ENCODE data around the gene ALK. TPM values are rescaled to one million over a fixed set of nuclear protein-coding genes. Genes with fewer than 3 reads are reported as not detected.

ALK gene
- total RNA-seq, 4 donors from 2014 or later, result 0.06 to 4.1 TPM; not detected in 2

GRCh38 chr2:29443151-29443550 is 478.2 kb downstream of the ALK start:
- Histone ChIP-seq H3K27ac (no peak overlapping the region), H3K4me3 (no peak overlapping the region), H3K9me3 (no peaks in the 10 kb centered on the region), H3K36me3 (no peaks in the 10 kb centered on the region), H3K4me1 (no peaks in the 10 kb centered on the region), H3K27me3 (no peaks in the 10 kb centered on the region)
- TF ChIP-seq CTCF (IDR thresholded peaks at IDR 0.05) (no peak), POLR2A (IDR thresholded peaks at IDR 0.05) (no peak)
- intact Hi-C loops (cut with DNase I; ENCODE audit: low total_unique reads), result no loop called here
- no peak for DNase-seq

- no peak for DNase-seq
- no peaks in the 10 kb centered on the region for H3K36me3 ChIP-seq
- no peaks in the 10 kb centered on the region for H3K4me1 ChIP-seq
- no peaks in the 10 kb centered on the region for H3K9me3 ChIP-seq
- no peaks in the 10 kb centered on the region for H3K27me3 ChIP-seq
- H3K27ac ChIP-seq, result no peak overlapping the region
- no peak overlapping the region for H3K4me3 ChIP-seq
- intact Hi-C loops (cut with DNase I; ENCODE audit: low total_unique reads), result no loop called here
- no peak for TF ChIP-seq CTCF (IDR thresholded peaks at IDR 0.05)
- TF ChIP-seq POLR2A (IDR thresholded peaks at IDR 0.05), result no peak
Measured at GRCh38 chr2:29440921-29441623, 480.3 kb downstream of the ALK start.

DNA sequence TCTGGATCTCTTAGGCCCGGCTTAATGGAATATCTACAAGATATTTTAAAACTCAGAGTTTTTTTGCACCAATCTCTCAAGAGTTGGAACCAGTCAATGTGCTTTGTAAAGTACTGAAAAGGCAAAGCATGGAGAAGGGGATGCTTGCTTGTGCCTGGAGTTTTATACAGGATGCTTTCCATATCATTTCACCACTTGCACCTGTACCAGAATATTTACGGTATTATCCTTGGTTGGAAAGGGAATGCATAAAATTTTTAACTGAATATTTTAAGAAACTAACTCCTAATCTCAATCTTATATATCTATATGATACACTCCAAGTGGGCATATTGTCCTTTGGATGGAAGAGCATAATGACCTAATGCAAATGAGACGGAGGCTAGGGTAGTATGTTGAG is 487.5 kb downstream of the ALK start:
- H3K27me3 ChIP-seq, result no peaks in the 10 kb centered on the region
- no peak overlapping the region for H3K27ac ChIP-seq
- H3K4me3 ChIP-seq, result no peak overlapping the region
- no peaks in the 10 kb centered on the region for H3K4me1 ChIP-seq
- no peaks in the 10 kb centered on the region for H3K9me3 ChIP-seq
- DNase-seq, result no peak
- H3K36me3 ChIP-seq, result no peaks in the 10 kb centered on the region
- TF ChIP-seq CTCF (IDR thresholded peaks at IDR 0.05) (no peak), POLR2A (IDR thresholded peaks at IDR 0.05) (no peak)
- intact Hi-C loops (cut with DNase I; ENCODE audit: low total_unique reads), result no loop called here

DNA sequence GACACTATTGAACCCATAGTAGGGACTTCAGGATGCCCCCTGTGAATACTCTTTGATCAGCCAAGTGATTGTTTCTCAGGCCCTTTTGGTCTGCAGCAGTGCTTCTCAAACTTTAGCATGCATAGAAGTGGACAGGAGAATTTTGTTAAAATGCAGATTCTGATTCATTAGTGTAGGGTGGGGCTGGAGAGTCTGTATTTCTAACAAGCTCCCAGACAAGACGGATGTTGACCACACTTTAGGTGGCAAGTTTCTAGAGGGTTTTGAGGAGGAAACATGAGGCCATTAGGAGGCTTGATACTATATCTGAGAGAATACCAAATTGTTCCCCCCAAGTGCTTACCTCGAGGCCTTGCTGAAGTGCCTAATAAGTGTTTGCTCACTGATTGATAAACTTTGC is 488.3 kb downstream of the ALK start:
- H3K27ac ChIP-seq, result no peak overlapping the region
- no peak for DNase-seq
- TF ChIP-seq POLR2A (IDR thresholded peaks at IDR 0.05) (no peak), CTCF (IDR thresholded peaks at IDR 0.05) (no peak)
- no peaks in the 10 kb centered on the region for H3K27me3 ChIP-seq
- no peaks in the 10 kb centered on the region for H3K4me1 ChIP-seq
- intact Hi-C loops (cut with DNase I; ENCODE audit: low total_unique reads), result no loop called here
- H3K4me3 ChIP-seq, result no peak overlapping the region
- H3K36me3 ChIP-seq, result no peaks in the 10 kb centered on the region
- H3K9me3 ChIP-seq, result no peaks in the 10 kb centered on the region

DNA sequence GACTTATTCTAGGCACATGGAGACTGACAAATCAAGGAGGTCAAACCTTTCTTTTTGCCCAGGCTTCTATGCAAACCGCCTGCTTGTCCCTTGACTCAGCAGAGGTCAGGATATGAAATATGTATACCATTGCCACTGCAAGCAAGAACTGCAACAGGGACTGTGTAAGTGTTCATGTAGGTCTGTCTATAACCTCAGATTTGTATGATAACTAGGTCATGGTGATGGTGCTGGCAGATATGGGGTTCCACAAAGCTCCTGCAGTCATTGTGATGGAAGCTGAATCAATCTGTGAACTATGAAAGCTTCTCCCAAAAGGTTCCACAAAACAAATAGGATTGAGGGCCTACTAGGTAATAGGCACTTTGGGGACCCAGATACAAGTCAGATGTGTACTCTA is 489.9 kb downstream of the ALK start:
- no peaks in the 10 kb centered on the region for H3K27me3 ChIP-seq
- TF ChIP-seq POLR2A (IDR thresholded peaks at IDR 0.05) (no peak), CTCF (IDR thresholded peaks at IDR 0.05) (no peak)
- no peak overlapping the region for H3K4me3 ChIP-seq
- H3K27ac ChIP-seq, result no peak overlapping the region
- H3K4me1 ChIP-seq, result no peaks in the 10 kb centered on the region
- no peaks in the 10 kb centered on the region for H3K9me3 ChIP-seq
- DNase-seq, result no peak
- intact Hi-C loops (cut with DNase I; ENCODE audit: low total_unique reads), result no loop called here
- H3K36me3 ChIP-seq, result no peaks in the 10 kb centered on the region
